ACC112 (cell line): ENCODE measurements around the gene CPA5.

Source experiments
- H2AFZ ChIP-seq: fragments of 200-600 bp; sonication (generic); one replicate; pipeline ENCODE4 v1.6.0; 2017; ENCODE audit warnings: antibody characterized with exemption, low read length; ENCODE audit not compliant: unreplicated experiment
- H3K27ac ChIP-seq: fragments of 200-600 bp; sonication (generic); 2 replicates; pipeline ENCODE4 v1.5.1; 2014; ENCODE audit warnings: low read depth, mild to moderate bottlenecking, antibody characterized with exemption, low read length, moderate library complexity
- H3K27me3 ChIP-seq: fragments of 200-600 bp; sonication (generic); 2 replicates; pipeline ENCODE4 v1.6.1; 2014; ENCODE audit warnings: mild to moderate bottlenecking, antibody characterized with exemption, low read length, moderate library complexity, mixed read lengths; ENCODE audit not compliant: insufficient read depth
- H3K36me3 ChIP-seq: fragments of 200-600 bp; sonication (generic); 2 replicates; pipeline ENCODE4 v1.6.1; 2016; ENCODE audit warnings: mild to moderate bottlenecking, antibody characterized with exemption, low read length, moderate library complexity, mixed read lengths; ENCODE audit not compliant: insufficient read depth
- H3K4me1 ChIP-seq: fragments of 200-600 bp; sonication (generic); one replicate; pipeline ENCODE4 v1.6.1; 2016; ENCODE audit warnings: low read length, mixed read lengths; ENCODE audit not compliant: insufficient read depth, unreplicated experiment, control insufficient read depth
- H3K4me3 ChIP-seq: fragments of 200-600 bp; sonication (generic); 2 replicates; pipeline ENCODE4 v1.5.1; 2014; ENCODE audit warnings: mild to moderate bottlenecking, low read depth, low read length
- H3K79me2 ChIP-seq: fragments of 200-600 bp; sonication (generic); one replicate; pipeline ENCODE4 v1.6.0; 2016; ENCODE audit warnings: low read length; ENCODE audit not compliant: control insufficient read depth, unreplicated experiment, insufficient read depth

CPA5 gene, protein sequence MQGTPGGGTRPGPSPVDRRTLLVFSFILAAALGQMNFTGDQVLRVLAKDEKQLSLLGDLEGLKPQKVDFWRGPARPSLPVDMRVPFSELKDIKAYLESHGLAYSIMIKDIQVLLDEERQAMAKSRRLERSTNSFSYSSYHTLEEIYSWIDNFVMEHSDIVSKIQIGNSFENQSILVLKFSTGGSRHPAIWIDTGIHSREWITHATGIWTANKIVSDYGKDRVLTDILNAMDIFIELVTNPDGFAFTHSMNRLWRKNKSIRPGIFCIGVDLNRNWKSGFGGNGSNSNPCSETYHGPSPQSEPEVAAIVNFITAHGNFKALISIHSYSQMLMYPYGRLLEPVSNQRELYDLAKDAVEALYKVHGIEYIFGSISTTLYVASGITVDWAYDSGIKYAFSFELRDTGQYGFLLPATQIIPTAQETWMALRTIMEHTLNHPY

DNA sequence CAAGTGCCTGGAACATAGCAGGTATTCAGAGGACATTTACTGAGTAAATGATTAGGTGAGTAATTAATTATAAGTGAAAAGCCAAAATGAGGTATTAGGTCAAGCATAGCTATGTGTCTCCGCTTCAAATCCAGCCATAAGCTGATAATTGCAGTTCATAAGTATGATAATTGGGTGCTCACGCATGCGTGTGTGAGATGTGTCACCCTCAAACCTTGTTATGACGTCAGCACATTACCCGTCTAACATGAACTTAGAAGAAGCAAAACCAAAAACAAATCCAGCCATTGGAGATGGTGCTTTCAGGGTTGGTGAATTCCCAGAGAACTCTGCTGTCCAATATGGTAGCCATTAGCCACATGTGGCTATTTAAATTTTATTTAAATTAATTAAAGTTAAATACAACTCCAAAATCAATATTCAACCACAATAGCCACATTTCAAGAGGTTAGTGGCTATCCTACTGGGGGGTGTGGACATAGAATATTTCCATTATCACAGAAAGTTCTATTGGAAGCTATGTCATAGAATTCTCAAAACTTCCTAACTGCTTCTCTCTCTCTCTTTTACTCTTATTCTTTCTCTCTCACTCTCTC is at the start of gene CPA5:
CPA5 (plus strand) TSS at position 546 of the 596 bp plus-strand sequence. CDS start 1,670 bp downstream, outside the sequence.
- peak within 1 kb of the TSS; percentile 57 for H3K4me3 ChIP-seq
- peaks cover 5% of the 10 kb centered on the region for H3K4me1 ChIP-seq
- H3K36me3 ChIP-seq, result no peaks in the 10 kb centered on the region
- H2AFZ ChIP-seq, result peak within 1 kb of the TSS; percentile 66
- H3K27ac ChIP-seq, result no peak within 1 kb of the TSS
- no peaks in the 10 kb centered on the region for H3K27me3 ChIP-seq
- H3K79me2 ChIP-seq, result no peaks in the 10 kb centered on the region

DNA sequence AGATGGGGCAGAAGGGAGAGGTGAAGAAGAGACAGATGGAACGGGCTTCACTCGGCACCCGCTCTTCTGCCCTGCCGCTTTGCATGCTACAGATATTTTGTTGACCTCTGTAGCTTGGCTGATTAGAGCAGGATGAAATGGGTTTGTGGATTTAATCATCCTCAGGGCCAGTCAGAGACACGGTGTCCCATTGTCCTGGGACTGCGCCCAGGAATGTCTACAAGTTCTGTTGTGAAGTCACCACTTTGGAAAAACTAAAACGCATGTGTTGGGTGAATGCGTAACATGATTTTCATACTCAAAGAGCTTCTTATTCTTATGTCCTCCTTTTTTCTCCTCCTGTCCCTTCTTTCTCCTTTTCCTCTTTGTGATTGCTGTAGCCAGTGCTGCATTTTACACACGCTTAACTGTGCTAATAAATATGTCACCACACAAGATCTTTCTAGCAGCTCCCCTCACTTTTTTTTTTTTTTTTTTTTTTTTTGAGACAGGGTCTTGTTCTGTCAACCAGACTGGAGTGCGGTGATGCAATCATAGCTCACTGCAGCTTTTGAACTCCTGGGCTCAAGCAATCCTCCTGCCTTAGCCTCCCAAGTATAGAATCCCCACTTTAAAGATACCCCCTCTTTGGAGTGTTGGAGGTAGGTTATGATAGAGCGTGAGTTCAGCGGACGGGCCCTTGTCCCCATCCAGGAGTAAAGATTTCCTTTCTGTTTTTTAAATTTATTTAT is 48.2 kb upstream of the CPA5 start:
- Histone ChIP-seq H3K4me1 (peaks cover 14% of the 10 kb centered on the region), H3K4me3 (no peak overlapping the region), H3K27ac (no peak overlapping the region), H2AFZ (no peak overlapping the region), H3K79me2 (no peaks in the 10 kb centered on the region), H3K27me3 (no peaks in the 10 kb centered on the region), H3K36me3 (0 out of 2 replicates have a peak, but pooled peaks cover 4% of the 10 kb centered on the region)

DNA sequence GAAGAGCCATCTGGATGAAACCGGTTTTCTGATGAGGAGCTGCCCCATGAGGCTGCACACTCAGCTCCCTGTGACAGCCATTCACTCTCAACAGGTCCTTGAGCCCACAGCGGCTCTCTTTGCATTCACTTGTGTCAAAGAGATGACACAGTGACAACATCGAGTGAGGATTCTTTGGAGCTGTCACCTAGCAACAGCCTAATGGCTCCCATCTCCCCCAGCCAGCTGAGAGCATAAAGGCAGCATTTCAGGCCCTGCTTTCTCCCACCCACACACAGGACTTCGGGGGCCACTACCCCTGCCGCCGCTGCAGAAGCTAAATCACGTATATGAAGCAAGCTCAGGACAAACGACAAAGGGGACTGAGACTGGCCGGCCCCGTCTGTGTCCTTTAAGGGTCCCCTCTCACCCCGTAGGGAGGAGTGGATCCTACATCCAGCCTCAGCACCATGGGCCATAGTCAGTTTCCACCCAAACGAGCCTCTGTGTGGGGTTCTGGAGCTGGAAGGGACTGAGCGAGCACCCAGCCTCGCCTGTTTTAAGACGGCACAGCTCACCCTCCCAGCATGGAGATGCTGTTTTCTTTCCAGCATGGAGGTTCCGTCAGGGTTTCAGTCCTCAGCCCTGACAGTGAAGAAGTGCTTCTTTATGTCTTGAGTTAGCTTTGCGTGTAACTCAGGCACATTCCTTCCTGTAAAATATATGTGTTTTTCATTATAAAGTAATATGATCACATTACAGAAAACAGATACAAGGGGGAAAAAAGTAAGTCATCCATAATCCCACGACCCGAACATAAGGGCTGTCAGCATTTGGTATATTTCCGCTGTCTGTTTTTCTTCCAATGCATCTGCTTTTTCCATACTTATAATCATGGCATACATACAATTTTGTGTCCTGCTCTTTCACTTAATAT is 46.7 kb upstream of the CPA5 start:
- Histone ChIP-seq H3K27ac (no peak overlapping the region), H3K4me1 (peaks cover 8% of the 10 kb centered on the region), H3K79me2 (no peaks in the 10 kb centered on the region), H3K4me3 (no peak overlapping the region), H3K27me3 (no peaks in the 10 kb centered on the region), H3K36me3 (0 out of 2 replicates have a peak, but pooled peaks cover 6% of the 10 kb centered on the region), H2AFZ (no peak overlapping the region)

DNA sequence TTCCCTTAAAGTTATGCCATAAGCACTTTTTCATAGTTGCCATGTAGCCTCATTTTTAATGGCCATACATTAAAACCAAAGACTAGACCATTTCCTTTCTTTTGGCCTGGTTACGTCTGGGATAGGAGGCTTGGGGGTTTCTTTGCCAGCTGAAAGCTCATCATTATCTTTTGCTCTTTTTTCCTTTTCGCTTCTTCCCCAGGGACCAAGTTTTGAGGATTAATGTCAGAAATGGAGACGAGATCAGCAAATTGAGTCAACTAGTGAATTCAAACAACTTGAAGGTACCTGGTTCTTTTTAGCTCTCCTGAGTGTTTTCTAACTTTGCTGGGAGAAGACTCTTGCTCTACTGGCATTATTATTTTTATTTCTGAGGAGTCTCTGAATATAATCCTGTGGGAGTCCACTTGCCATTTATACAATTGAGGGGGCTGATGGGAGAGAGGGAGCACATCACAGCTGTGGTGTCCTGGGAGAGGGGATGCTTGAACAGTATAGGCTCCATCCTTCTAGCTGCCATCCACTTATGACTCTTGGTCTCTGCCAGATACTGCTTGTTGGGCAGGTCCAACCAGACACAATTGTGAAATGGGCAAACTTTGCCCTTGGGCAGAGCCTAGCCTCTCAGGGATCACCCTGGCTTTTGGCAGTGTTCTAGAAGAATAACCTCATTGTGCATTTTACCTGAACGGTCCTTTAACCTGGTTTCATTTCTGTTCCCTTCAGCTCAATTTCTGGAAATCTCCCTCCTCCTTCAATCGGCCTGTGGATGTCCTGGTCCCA is 45.9 kb upstream of the CPA5 start:
- Histone ChIP-seq H3K27me3 (no peaks in the 10 kb centered on the region), H3K27ac (no peak overlapping the region), H3K79me2 (no peaks in the 10 kb centered on the region), H3K4me1 (peaks cover under 1% of the 10 kb centered on the region), H2AFZ (no peak overlapping the region), H3K4me3 (no peak overlapping the region), H3K36me3 (0 out of 2 replicates have a peak, but pooled peaks cover 6% of the 10 kb centered on the region)

DNA sequence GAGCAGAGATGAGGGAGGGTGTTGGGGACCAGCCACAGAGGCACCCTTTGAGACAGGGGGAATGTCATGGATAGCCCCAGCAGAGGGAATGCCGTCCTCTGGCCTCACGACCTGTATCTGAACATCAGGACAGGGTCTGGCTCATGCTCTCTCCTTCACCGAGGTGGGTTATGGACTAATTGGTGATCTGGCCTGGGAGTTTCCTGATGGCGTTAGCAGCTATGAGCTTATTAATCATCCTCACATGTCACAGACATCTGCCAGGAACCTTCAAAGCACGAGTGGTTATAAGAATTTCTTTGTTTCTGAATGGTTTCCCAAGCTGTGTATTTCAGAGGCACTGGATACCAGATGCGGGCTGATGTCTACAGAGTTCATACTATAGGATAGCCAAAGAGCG is 44.8 kb upstream of the CPA5 start:
- peaks cover 6% of the 10 kb centered on the region; the same call in 1 of the 2 replicates for H3K36me3 ChIP-seq
- no peaks in the 10 kb centered on the region for H3K4me1 ChIP-seq
- H3K4me3 ChIP-seq, result no peak overlapping the region
- H3K27ac ChIP-seq, result no peak overlapping the region
- no peaks in the 10 kb centered on the region for H3K27me3 ChIP-seq
- H3K79me2 ChIP-seq, result no peaks in the 10 kb centered on the region
- no peak overlapping the region for H2AFZ ChIP-seq

DNA sequence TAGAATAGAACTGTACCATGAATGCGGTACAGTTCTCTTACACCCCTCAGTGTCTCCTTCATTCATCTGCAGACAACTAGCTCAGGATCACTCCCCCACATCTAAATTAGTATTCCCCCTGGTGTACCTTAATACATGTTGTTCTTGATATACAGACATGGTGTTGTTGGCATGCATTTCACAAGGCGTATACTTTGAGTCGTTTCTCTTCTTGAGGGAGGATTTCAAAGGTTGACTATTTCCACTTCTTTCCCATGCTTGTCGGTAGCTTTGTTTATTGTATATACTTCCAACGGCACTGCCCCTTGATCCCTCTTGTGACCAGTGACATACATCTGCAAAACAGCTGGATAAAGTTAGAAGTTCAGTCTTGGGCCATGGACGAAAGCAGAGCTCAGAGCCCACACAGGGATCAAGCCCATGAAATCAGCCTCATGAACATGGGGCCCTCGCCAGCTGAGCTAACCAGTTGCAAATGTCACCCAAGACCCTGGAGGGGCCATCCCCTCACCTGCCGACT is 43.1 kb upstream of the CPA5 start:
- H2AFZ ChIP-seq, result no peak overlapping the region
- H3K4me3 ChIP-seq, result no peak overlapping the region
- H3K27ac ChIP-seq, result no peak overlapping the region
- H3K27me3 ChIP-seq, result no peaks in the 10 kb centered on the region
- no peaks in the 10 kb centered on the region for H3K4me1 ChIP-seq
- peaks cover 10% of the 10 kb centered on the region; the same call in 1 of the 2 replicates for H3K36me3 ChIP-seq
- no peaks in the 10 kb centered on the region for H3K79me2 ChIP-seq

DNA sequence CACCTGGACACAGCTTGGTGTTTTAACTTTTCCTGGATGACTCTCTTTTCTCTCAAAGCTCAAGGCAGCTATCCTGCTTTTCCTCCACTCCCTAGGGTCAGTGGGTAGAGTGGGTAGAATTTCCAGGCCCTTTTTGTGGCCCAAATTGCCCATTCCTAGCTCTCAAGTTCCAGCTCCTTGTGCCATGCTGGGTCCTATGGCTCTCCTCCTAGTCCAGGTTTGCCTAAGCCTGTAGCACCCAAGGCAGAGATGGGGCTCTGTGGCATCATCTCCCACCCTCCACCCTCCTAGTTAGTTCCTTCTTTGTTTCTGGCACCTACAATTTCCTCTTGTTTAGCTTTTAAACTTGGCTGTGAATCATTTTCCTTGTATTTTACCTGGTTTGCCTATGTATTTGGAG is 42.0 kb upstream of the CPA5 start:
- H3K27me3 ChIP-seq, result no peaks in the 10 kb centered on the region
- no peaks in the 10 kb centered on the region for H3K79me2 ChIP-seq
- H3K4me1 ChIP-seq, result no peaks in the 10 kb centered on the region
- H3K27ac ChIP-seq, result no peak overlapping the region
- H3K36me3 ChIP-seq, result peaks cover 10% of the 10 kb centered on the region; the same call in 1 of the 2 replicates
- no peak overlapping the region for H2AFZ ChIP-seq
- H3K4me3 ChIP-seq, result no peak overlapping the region

DNA sequence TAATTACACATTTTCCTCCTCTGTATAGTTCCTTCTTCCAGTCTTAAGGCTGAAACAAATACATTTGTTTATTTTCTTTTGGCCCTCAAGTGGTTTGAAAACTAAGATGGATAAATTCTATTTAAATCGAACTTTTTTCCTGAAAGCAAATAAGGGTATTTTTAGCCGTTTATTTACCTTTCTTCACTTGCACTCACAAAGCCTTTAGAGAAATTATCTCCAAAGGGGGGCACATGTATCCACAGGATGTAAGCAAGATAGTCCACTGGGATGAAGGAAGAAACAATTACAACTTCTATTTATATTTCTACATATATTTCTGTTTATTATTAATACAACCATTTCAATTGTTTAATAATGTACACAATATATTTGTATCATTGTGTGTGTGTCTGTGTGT is 41.5 kb upstream of the CPA5 start:
- Histone ChIP-seq H3K4me3 (no peak overlapping the region), H3K27me3 (no peaks in the 10 kb centered on the region), H3K79me2 (no peaks in the 10 kb centered on the region), H3K4me1 (no peaks in the 10 kb centered on the region), H2AFZ (no peak overlapping the region), H3K36me3 (peaks cover 10% of the 10 kb centered on the region; the same call in 1 of the 2 replicates), H3K27ac (no peak overlapping the region)

DNA sequence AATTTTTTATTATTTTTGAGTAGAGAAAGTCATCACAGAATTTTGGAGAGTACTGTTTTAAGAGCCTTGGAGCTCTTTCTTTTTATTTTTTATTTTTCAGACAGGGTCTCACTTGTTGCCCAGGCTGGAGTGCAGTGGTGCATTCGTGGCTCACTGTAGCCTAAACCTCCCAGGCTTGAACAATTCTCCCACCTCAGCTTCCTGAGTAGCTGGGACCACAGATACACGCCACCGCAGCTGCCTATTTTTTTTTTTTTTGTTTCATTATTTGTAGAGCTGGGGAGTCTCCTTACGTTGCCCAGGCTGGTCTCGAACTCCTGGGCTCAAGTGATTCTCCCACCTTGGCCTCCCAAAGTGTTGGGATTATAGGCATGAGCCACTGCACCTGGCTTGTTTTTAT is 41.1 kb upstream of the CPA5 start:
- H3K4me3 ChIP-seq, result no peak overlapping the region
- H2AFZ ChIP-seq, result no peak overlapping the region
- H3K27me3 ChIP-seq, result no peaks in the 10 kb centered on the region
- H3K27ac ChIP-seq, result no peak overlapping the region
- no peaks in the 10 kb centered on the region for H3K79me2 ChIP-seq
- peaks cover 10% of the 10 kb centered on the region; the same call in 1 of the 2 replicates for H3K36me3 ChIP-seq
- H3K4me1 ChIP-seq, result no peaks in the 10 kb centered on the region
